Measurements from ENCODE around the gene ARV1.
"Not testable (repeated sequence)": the region's sequence is repeated elsewhere in the genome, so short reads cannot be mapped to it uniquely, and the experiment has no call there.

The ARV1 gene

GRCh38 chr1:231046730-231047395 lies 68.0 kb downstream of the ARV1 start:
- no peaks in the 10 kb centered on the region for H4K20me1 ChIP-seq (ENCODE audit: insufficient read depth, low read length)
- no peak overlapping the region for H2AFZ ChIP-seq (ENCODE audit: low read depth, low read length)
- no peak overlapping the region for H3K9ac ChIP-seq (ENCODE audit: low read length)
- no peaks in the 10 kb centered on the region; the same call in 1 of the 2 replicates for H3K9me3 ChIP-seq (ENCODE audit: insufficient read depth, low read length)
- TF ChIP-seq EZH2phosphoT487 (IDR thresholded peaks at IDR 0.05; ENCODE audit: low read depth) = no peak
- no peak for TF ChIP-seq CTCF (IDR thresholded peaks at IDR 0.05; ENCODE audit: low read depth, low read length)
- H3K4me3 ChIP-seq (ENCODE audit: low read length) = no peak overlapping the region
- H3K27ac ChIP-seq (ENCODE audit: low read length) = no peak overlapping the region
- no peak overlapping the region for H3K4me2 ChIP-seq (ENCODE audit: low read length)
- no peaks in the 10 kb centered on the region for H3K4me1 ChIP-seq (ENCODE audit: low read length)
- H3K36me3 ChIP-seq (replicated peaks; ENCODE audit: low read depth, low read length) = no peaks in the 10 kb centered on the region
- peaks cover 19% of the 10 kb centered on the region for H3K27me3 ChIP-seq (ENCODE audit: low read depth, low read length)
- no peaks in the 10 kb centered on the region for H3K79me2 ChIP-seq (ENCODE audit: low read length)

DNA sequence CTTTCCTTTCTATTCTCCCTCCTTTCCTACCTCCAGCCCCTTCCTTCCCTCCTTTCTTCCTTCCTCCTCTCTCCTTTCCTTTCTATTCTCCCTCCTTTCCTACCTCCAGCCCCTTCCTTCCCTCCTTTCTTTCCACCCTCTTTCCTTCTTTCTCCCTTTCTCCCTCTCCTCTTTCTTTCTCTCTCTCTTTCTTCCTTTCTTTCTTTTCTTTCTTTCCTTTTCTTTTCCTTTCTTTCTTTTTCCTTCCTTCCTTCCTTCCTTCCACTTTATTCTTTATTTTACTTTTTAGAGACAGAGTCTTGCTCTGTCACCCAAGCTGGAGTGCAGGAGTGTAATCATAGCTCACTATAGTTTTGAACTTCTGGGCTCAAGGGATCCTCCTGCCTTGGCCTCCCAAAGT lies 68.6 kb downstream of the ARV1 start:
- H3K9me3 ChIP-seq (ENCODE audit: insufficient read depth, low read length); H3K27ac ChIP-seq (ENCODE audit: low read length); H2AFZ ChIP-seq (ENCODE audit: low read depth, low read length); H3K36me3 ChIP-seq (replicated peaks; ENCODE audit: low read depth, low read length); H3K4me1 ChIP-seq (ENCODE audit: low read length); H3K9ac ChIP-seq (ENCODE audit: low read length); H3K79me2 ChIP-seq (ENCODE audit: low read length); H3K4me3 ChIP-seq (ENCODE audit: low read length); H3K4me2 ChIP-seq (ENCODE audit: low read length); H4K20me1 ChIP-seq (ENCODE audit: insufficient read depth, low read length): not testable (repeated sequence)
- H3K27me3 ChIP-seq (ENCODE audit: low read depth, low read length) = peaks cover 19% of the 10 kb centered on the region

- H3K4me2 ChIP-seq (ENCODE audit: low read length); H3K9me3 ChIP-seq (ENCODE audit: insufficient read depth, low read length); H3K27ac ChIP-seq (ENCODE audit: low read length); H3K4me3 ChIP-seq (ENCODE audit: low read length); H3K9ac ChIP-seq (ENCODE audit: low read length); H2AFZ ChIP-seq (ENCODE audit: low read depth, low read length); H3K79me2 ChIP-seq (ENCODE audit: low read length); H3K36me3 ChIP-seq (replicated peaks; ENCODE audit: low read depth, low read length); H3K4me1 ChIP-seq (ENCODE audit: low read length); H4K20me1 ChIP-seq (ENCODE audit: insufficient read depth, low read length): not testable (repeated sequence)
- H3K27me3 ChIP-seq (ENCODE audit: low read depth, low read length) = peaks cover 19% of the 10 kb centered on the region
These were observed 69.5 kb downstream of the ARV1 start for GRCh38 chr1:231048419-231048818.

DNA sequence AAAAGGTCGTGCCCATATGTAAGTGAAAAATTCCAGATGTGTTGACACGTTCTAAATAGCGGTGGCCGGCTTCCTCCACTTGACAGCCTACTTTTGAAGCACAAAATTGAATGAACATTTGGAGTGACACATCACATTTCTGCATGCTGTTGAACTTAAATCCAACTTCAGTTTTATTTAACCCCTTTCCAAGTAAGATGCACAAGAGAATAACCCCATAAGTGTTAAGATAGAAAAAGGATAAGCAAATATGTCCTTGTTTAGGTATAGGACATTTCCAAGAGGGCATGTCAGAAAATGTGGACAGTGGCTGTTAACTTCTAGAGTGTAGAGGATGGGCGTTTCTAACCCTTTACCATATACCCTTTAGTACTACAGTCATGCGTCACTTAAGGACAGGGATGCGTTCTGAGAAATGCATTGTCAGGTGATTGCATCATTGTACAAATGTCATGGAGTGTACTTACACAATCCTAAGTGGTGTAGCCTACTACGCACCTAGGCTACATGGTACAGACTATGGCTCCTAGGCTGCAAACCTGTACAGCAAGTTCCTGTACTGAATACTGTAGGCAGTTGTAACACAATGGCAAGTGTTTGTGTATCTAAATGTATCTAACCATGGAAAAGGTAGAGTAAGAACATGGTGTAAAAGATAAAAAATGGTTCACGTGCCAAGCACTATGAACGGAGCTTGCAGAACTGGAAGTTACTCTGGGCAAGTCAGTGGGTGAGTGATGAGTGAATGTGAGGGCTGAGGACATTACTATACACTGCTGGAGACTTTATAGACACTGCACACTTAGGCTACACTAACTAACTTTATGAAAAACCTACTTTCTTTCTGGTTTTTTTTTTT lies 70.5 kb downstream of the ARV1 start:
- H3K27ac ChIP-seq (ENCODE audit: low read length) = no peak overlapping the region
- no peaks in the 10 kb centered on the region for H3K36me3 ChIP-seq (replicated peaks; ENCODE audit: low read depth, low read length)
- peaks cover 18% of the 10 kb centered on the region for H3K27me3 ChIP-seq (ENCODE audit: low read depth, low read length)
- H2AFZ ChIP-seq (ENCODE audit: low read depth, low read length) = no peak overlapping the region
- H3K9ac ChIP-seq (ENCODE audit: low read length) = no peak overlapping the region
- no peak overlapping the region for H3K4me3 ChIP-seq (ENCODE audit: low read length)
- TF ChIP-seq CTCF (IDR thresholded peaks at IDR 0.05; ENCODE audit: low read depth, low read length) (no peak), EZH2phosphoT487 (IDR thresholded peaks at IDR 0.05; ENCODE audit: low read depth) (no peak)
- H3K4me2 ChIP-seq (ENCODE audit: low read length) = no peak overlapping the region
- peaks cover 11% of the 10 kb centered on the region for H3K4me1 ChIP-seq (ENCODE audit: low read length)
- H3K79me2 ChIP-seq (ENCODE audit: low read length) = no peaks in the 10 kb centered on the region
- H3K9me3 ChIP-seq (ENCODE audit: insufficient read depth, low read length) = no peaks in the 10 kb centered on the region; the same call in 1 of the 2 replicates
- H4K20me1 ChIP-seq (ENCODE audit: insufficient read depth, low read length) = no peaks in the 10 kb centered on the region

Measured in OCI-LY3 (cell line).